8988T (cell line): ENCODE measurements around the gene CASP2.

Source experiments
- DNase-seq: peaks from one replicate; pipeline ENCODE4 v3.0.0; 2011

The CASP2 gene

GRCh38 chr7:143343596-143343995 lies 55.4 kb downstream of the CASP2 start:
- DNase-seq: no peak

GRCh38 chr7:143345428-143345900 lies 57.3 kb downstream of the CASP2 start:
- peak; percentile 61 for DNase-seq

GRCh38 chr7:143346018-143346417 lies 57.9 kb downstream of the CASP2 start:
- DNase-seq: no peak

GRCh38 chr7:143347950-143348349 lies 59.8 kb downstream of the CASP2 start:
- no peak for DNase-seq

- DNase-seq: no peak
These were observed 62.9 kb downstream of the CASP2 start for GRCh38 chr7:143351060-143351459.

GRCh38 chr7:143351574-143351973 lies 63.4 kb downstream of the CASP2 start:
- no peak for DNase-seq

- no peak for DNase-seq
These were observed 64.4 kb downstream of the CASP2 start for GRCh38 chr7:143352531-143353002.

GRCh38 chr7:143354376-143354775 lies 66.2 kb downstream of the CASP2 start:
- DNase-seq: no peak

GRCh38 chr7:143354965-143355364 lies 66.8 kb downstream of the CASP2 start:
- DNase-seq: no peak

- no peak for DNase-seq
These were observed 67.6 kb downstream of the CASP2 start for GRCh38 chr7:143355450-143356385.

- no peak for DNase-seq
These were observed 68.4 kb downstream of the CASP2 start for GRCh38 chr7:143356414-143357050.
